ENCODE data around the gene GRIN2A. TPM values are rescaled to one million over a fixed set of nuclear protein-coding genes. Genes with fewer than 3 reads are reported as not detected.

GRIN2A gene
- total and polyA plus RNA-seq, 2 of the 8 experiments (the other 6 are each of a cell fraction or from before 2014, with no cell fraction given) = 0.18 to 1.8 TPM

- no peak for TF ChIP-seq CHD7 (IDR thresholded peaks at IDR 0.05; ENCODE audit: insufficient replicate concordance, low read length)
- no peak for TF ChIP-seq RNF2 (IDR thresholded peaks at IDR 0.05; ENCODE audit: borderline replicate concordance, low read depth, low read length, missing control alignments, poor library complexity, severe bottlenecking)
- TF ChIP-seq MAX (IDR thresholded peaks at IDR 0.05) = no peak
- TF ChIP-seq SIN3A (conservative IDR thresholded peaks at IDR 0.05 in 1 of 2, IDR thresholded peaks at IDR 0.05 in 1 of 2; ENCODE audit: low read depth in 1 of 2, low read length in 2 of 2) = no peak
- TF ChIP-seq ATF2 (IDR thresholded peaks at IDR 0.05; ENCODE audit: low read length) = no peak
- no peak for TF ChIP-seq CHD1 (IDR thresholded peaks at IDR 0.05; ENCODE audit: low read depth, low read length)
- TF ChIP-seq PHF8 (conservative IDR thresholded peaks at IDR 0.05; ENCODE audit: low read depth, low read length) = no peak
- no peak for TF ChIP-seq SAP30 (IDR thresholded peaks at IDR 0.05; ENCODE audit: insufficient read depth, insufficient replicate concordance, low read length)
These were observed 16.6 kb downstream of the GRIN2A start (continued) for GRCh38 chr16:10165643-10166042.
